ENCODE results near the gene COL11A2. TPM values are rescaled to one million over a fixed set of nuclear protein-coding genes. Genes with fewer than 3 reads are reported as not detected.

The COL11A2 gene
- total RNA-seq, 2 experiments from 2014 or later: 2.8 to 3.0 TPM

- Histone ChIP-seq H3K27me3 (ENCODE audit: control insufficient read depth in 1 of 2, insufficient read depth in 2 of 2, low read length in 2 of 2) (peaks cover 0 to 3% of the 10 kb centered on the region in 2 experiments), H3K27ac (ENCODE audit: low read depth in 1 of 2, low read length in 2 of 2) (no peak overlapping the region), H3K4me1 (ENCODE audit: insufficient read depth, low read length) (no peaks in the 10 kb centered on the region), H3K4me3 (ENCODE audit: low read length) (no peak overlapping the region), H3K36me3 (ENCODE audit: insufficient read depth, low read length) (no peaks in the 10 kb centered on the region), H3K9me3 (ENCODE audit: control insufficient read depth in 1 of 2, insufficient read depth in 1 of 2, low read length in 2 of 2) (no peaks in the 10 kb centered on the region)
- ATAC-seq (ENCODE audit: poor library complexity) (no peak), DNase-seq (no peak)
- H3K36me3 Mint-ChIP-seq (ENCODE audit: low read depth): no peaks in the 10 kb centered on the region
- no peak overlapping the region for H3K4me3 Mint-ChIP-seq
- no peak for TF ChIP-seq CTCF (IDR thresholded peaks at IDR 0.05)
- H3K4me1 Mint-ChIP-seq (ENCODE audit: low read depth): no peaks in the 10 kb centered on the region
- ChIA-PET CTCF (no interaction called here), POLR2A (no interaction called here)
- intact Hi-C loops (cut with DNase I, micrococcal nuclease): no loop called here
- no peaks in the 10 kb centered on the region for H3K9me3 Mint-ChIP-seq
- no peaks in the 10 kb centered on the region for H3K27me3 Mint-ChIP-seq
- H3K27ac Mint-ChIP-seq: no peak overlapping the region
Observed at GRCh38 chr6:33168639-33169038, 23.6 kb downstream of the COL11A2 start.

- POLR2A ChIA-PET: no interaction called here
- no peaks in the 10 kb centered on the region for H3K36me3 Mint-ChIP-seq (ENCODE audit: low read depth)
- Histone ChIP-seq H3K27me3 (ENCODE audit: control insufficient read depth in 1 of 2, insufficient read depth in 2 of 2, low read length in 2 of 2) (peaks cover 0 to 3% of the 10 kb centered on the region in 2 experiments), H3K36me3 (ENCODE audit: insufficient read depth, low read length) (no peaks in the 10 kb centered on the region), H3K9me3 (ENCODE audit: control insufficient read depth in 1 of 2, insufficient read depth in 1 of 2, low read length in 2 of 2) (no peaks in the 10 kb centered on the region), H3K4me3 (ENCODE audit: low read length) (no peak overlapping the region), H3K27ac (ENCODE audit: low read depth in 1 of 2, low read length in 2 of 2) (no peak overlapping the region), H3K4me1 (ENCODE audit: insufficient read depth, low read length) (no peaks in the 10 kb centered on the region)
- H3K27me3 Mint-ChIP-seq: no peaks in the 10 kb centered on the region
- TF ChIP-seq CTCF (IDR thresholded peaks at IDR 0.05): no peak
- ATAC-seq (ENCODE audit: poor library complexity) (no peak), DNase-seq (no peak)
- H3K9me3 Mint-ChIP-seq: no peaks in the 10 kb centered on the region
- H3K4me1 Mint-ChIP-seq (ENCODE audit: low read depth): no peaks in the 10 kb centered on the region
- H3K4me3 Mint-ChIP-seq: no peak overlapping the region
- CTCF ChIA-PET: no interaction called here
- intact Hi-C loops (cut with DNase I, micrococcal nuclease): no loop called here
- H3K27ac Mint-ChIP-seq: no peak overlapping the region
Observed at GRCh38 chr6:33168284-33168601, 24.0 kb downstream of the COL11A2 start.

GRCh38 chr6:33167374-33168283, 24.6 kb downstream of the COL11A2 start:
- intact Hi-C loops (cut with DNase I, micrococcal nuclease): no loop called here
- no peak for TF ChIP-seq CTCF (IDR thresholded peaks at IDR 0.05)
- Mint-ChIP-seq H3K4me3 (no peak overlapping the region), H3K4me1 (ENCODE audit: low read depth) (no peaks in the 10 kb centered on the region), H3K27me3 (no peaks in the 10 kb centered on the region), H3K27ac (no peak overlapping the region), H3K9me3 (no peaks in the 10 kb centered on the region), H3K36me3 (ENCODE audit: low read depth) (no peaks in the 10 kb centered on the region)
- Histone ChIP-seq H3K27ac (ENCODE audit: low read depth in 1 of 2, low read length in 2 of 2) (no peak overlapping the region), H3K9me3 (ENCODE audit: control insufficient read depth in 1 of 2, insufficient read depth in 1 of 2, low read length in 2 of 2) (no peaks in the 10 kb centered on the region), H3K4me1 (ENCODE audit: insufficient read depth, low read length) (no peaks in the 10 kb centered on the region), H3K4me3 (ENCODE audit: low read length) (no peak overlapping the region), H3K27me3 (ENCODE audit: control insufficient read depth in 1 of 2, insufficient read depth in 2 of 2, low read length in 2 of 2) (no peaks in the 10 kb centered on the region), H3K36me3 (ENCODE audit: insufficient read depth, low read length) (no peaks in the 10 kb centered on the region)
- CTCF ChIA-PET: interaction anchor here (0.9 kb wide), 1 partner anchor 183 kb away, joined by 3 read pairs; no protein-coding TSS in a partner anchor
- DNase-seq (no peak), ATAC-seq (ENCODE audit: poor library complexity) (no peak)
- POLR2A ChIA-PET: interaction anchor here (0.6 kb wide), 1 partner anchor 1513 kb away, joined by 3 read pairs; no protein-coding TSS in a partner anchor

Measured in CD4-positive, alpha-beta T cell (primary cell).